Measurements from ENCODE around the gene NKPD1.

DNA sequence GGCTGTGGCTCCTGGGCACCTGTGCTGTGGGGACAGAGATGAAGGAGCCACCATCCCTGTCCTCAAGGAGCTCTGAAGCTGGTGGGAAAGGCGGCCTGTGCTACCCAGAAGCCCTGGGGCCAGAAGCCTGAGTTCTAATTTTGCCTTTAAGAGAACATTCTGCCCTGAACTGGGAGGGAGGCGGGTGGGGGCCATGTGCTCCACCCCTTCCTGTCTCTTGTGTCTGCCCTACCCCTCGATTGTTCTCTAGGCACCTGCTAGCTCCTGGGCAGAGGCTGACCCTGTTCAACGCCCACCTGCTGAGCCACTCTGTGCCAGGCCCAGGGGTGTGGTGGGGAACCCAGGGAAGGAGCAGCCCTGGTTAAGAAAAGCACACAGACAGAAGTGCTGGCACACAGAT, 11.4 kb upstream of the NKPD1 start:
- TF ChIP-seq POLR2A (IDR thresholded peaks at IDR 0.05) (no peak), CTCF (IDR thresholded peaks at IDR 0.05) (no peak), EP300 (IDR thresholded peaks at IDR 0.05) (no peak)
